HG03097 (cell line): ENCODE data around the gene DGCR8.

Experiments
- ATAC-seq: cut with Tn5 transposase; IDR thresholded peaks from one replicate; pipeline ENCODE4 v1.9.1; 2021; ENCODE audit not compliant: unreplicated experiment, low FRiP score

Gene DGCR8

DNA sequence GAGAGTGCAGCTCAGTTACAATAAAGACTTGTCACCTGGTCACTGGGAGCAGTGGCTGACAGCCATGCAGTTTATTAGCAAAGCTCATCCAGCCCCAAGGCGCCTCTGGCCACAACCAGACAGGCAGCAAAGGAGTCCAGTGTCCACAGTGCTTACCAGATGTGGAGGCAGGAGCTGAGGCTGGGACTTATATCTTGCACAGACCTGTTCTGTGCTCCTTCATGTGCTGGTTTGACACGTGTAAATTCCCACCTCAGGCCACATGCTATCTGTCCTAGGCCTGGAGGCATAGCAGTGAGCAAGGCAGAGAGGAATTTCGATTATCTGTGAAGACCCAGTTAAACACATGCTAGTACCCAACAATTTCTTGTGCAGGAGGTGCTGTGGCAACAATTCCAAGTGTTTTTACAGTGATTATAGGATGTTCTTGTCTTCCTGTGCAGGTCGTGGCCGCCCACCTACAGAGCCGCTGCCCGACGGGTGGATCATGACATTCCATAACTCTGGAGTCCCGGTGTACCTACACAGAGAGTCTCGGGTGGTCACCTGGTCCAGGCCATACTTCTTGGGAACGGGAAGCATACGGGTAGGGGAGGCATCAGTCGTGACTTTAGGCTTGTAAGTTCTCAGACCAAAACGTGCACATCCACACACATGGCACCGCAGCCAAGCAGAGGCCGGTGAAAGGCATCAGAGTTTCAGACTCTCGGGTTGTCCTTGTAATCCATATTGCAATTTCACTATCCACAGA lies 9.4 kb downstream of the DGCR8 start:
- no peak for ATAC-seq

DNA sequence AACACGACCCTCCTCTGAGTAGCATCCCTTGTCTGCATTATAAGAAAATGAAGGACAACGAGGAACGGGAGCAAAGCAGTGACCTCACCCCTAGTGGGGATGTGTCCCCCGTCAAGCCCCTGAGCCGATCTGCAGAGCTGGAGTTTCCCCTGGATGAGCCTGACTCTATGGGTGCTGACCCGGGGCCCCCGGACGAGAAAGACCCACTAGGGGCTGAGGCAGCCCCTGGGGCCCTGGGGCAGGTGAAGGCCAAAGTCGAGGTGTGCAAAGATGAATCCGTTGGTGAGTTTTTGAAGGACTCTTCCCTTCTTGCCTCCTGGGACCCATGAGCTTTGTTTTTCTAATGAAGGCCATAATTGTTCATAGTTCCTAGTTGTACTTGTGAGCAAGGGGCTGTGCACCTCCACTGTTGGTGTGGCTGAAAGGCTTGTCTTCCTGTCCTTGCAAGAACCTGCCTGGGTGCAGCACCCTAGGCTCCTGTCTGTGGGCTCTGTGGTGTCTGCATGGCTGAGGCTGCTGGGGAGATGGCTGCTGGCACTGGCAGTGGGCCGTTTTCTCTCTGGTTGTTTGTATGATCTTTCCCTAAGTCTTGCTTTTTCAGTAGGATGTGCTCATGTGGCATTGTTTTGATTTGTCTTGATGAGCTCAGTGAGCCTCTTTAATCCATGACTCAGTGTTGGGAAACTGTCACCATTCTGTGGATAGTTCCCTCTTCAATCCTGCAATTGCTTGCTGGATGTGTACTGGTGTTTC lies 10.1 kb downstream of the DGCR8 start:
- ATAC-seq, result no peak

DNA sequence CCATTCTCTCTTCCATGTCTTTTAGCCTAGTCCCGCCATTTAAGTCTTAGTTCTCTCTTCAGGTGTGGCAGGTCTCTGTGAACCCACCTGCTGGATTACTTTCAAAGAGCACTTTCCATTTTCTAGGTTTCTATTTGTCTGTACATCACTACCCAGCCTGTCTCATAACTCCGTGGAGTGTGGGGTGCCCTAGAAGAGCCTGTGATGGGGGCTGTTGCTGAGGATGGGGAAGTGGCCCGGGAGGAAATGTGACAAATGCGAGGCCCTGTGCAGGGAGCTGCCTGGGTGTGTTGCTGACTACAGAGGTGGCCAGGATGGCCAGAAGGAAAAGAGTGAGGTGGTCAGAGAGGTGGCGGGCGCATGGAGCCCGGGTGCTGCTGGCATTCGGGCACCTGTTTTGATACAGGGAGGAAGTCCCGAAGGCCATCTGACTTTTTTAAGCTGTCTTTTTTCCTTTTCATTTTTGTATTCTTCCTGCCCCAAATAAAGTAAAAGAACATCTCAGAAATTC lies 10.7 kb downstream of the DGCR8 start:
- no peak for ATAC-seq

DNA sequence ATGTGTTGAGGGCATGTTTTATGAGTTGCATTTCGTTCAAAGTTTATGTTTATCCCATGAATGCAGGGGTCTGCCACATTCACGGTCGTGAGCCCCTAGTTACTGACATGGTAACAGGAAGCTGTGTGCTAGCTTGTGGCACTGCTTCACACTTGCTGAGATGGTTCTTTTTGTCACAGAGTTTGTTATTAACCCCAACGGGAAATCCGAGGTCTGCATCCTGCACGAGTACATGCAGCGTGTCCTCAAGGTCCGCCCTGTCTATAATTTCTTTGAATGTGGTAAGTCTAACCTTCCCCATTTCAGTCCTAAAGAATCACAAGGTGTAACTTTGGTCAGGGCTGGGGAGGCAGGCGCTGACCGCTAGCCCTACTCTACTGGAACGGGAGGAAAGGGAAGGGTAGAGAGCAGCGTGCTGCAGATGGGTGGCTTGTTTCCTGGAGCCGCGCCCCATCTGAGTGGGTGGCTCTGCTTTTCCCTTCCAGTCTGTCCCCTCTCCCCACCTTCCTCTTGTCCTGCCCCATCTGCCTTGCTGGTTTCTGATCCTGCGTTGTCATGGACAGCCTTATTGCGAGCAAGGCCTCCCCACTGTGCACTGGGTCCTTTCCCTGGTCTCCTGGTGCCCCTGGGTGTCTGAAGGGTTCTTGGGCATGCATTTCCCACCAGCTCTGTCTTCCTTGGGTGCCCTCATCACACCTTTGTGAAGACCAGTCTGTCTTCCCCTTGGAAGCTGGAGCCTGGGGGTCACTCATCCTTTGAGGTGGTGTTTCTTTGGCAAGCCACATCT lies 11.8 kb downstream of the DGCR8 start:
- ATAC-seq, result no peak

DNA sequence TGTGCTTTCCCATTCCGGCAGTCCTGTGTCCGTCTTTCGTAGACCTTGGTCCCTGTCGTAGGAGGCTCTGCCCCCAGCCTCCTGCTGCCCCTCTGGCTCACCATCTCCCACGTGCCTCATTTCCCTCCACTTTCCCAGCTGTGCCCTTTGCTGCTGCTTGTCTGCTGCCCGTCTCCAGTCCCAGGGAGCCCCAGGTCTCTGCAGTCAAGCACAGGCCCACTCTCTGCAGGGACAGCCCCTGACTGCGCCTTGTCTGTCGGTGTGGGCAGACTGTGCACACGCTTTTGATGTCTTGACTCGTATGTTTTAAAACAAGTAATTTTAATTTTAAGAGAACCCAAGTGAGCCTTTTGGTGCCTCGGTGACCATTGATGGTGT lies 12.4 kb downstream of the DGCR8 start:
- no peak for ATAC-seq

DNA sequence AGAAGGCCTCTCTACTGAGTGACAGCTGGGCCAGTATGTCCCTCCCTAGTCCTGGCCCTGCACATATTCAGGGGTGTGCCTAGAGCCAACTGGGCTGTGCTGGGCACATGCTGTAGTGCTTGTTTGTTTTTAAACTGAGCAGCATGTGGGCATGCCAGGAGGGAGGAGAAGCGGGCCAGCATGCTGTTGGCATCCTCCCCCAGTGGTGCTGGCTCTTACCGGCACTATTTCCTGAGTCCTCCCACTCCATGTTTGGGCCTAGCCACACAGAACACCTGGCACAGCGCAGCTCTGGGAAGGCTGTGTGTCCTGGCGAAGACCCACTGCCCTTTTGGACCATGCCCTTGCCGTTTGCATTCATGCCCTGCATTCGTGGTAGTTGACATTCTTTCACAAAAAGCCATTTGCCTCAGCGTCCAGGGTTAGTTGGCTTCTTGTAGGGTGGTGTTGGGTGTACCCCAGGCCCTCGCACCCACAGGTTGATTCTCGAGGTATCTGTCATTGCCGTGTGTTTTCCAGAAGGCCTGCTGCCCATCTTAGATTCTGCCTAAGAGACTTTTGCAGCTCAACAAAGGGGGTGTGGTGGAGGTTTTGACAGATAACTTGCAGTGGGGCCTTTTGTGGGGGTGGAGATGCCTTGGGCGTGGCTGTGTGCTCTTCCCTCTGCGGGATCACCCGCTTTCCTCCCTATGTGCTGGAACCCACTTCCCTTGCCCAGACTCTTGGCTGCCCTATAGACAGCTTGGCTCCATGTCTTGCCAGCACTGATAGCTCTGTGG lies 13.6 kb downstream of the DGCR8 start:
- ATAC-seq, result no peak

DNA sequence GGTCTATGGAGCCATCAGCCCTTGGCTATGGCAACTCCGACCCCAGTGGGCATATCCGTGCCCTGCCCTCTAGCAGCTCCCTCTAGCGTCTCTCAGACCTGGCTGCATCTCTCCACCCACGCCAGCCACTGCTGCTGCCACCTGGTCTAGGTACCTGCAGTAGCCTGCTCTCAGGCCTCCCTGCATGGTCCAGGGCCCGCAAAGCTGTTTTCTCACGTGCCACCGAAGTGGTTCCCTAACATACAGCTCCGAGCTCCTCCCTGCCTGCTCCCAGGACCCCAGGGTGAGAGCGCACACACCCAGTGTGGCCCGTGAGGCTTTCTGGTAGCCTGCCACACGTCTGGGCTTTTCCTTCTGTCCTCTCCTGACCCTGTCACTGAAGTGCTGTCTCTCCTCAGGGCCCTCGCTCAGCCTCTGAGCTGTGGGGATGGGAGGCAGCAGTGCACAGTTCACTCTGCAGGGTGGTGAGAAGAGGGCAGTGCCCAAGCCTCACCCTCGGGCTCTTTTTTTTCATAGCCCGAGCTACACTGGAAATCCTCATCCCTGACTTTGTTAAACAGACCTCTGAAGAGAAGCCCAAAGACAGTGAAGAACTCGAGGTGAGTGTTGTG lies 14.3 kb downstream of the DGCR8 start:
- ATAC-seq, result no peak

DNA sequence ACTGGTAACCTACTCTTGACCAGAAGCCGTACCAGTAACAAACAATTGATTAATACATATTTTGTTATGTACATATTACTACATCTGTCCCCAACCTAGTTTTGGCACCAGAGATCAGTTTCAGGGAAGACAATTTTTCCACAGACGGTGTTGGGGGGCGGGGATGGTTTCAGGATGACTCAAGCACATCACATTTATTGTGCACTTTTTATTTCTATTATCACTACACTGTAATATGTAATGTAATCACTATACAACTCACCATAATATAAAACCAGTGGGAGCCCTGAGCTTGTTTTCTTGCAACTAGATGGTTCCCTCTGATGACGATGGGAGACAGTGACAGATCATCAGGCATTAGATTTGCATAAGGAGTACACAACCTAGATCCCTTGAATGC lies 15.5 kb downstream of the DGCR8 start:
- no peak for ATAC-seq

DNA sequence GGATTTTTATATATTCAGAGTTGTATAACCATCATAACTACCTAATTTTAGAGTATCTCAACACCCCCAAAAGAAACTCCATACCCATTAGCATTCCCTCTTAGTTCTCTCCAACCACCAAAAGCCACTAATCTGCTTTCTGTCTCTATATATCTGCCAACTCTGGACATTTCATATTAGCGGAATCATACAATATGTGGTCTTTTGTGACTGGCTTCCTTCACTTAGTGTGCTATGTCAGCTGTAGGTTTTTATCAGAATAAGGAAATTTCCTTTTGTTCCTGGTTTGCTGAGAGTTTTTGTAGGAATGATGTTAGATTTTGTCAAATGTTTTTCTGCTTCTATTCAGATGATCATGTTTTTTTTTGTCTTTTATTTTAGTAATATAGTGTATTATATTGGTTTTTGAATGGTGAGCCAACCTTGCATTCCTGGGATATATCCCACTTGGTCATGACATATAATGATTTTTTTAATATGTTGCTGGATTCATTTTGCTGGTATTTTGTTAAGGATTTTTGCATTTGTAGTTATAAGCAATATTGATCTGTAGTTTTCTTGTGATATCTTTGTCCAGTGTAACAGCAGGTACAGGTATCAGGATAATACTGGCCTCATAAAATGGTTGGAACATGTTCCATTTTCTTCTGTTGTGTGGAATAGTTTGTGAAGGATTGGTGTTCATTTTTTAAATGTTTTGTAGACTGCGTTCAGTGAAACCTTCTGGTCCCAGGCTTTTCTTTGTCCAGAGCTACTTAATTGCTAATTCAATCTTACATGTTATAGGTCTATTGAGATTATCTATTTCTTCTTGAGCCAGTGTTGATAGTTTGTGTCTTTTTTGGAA lies 16.8 kb downstream of the DGCR8 start:
- ATAC-seq, result no peak

DNA sequence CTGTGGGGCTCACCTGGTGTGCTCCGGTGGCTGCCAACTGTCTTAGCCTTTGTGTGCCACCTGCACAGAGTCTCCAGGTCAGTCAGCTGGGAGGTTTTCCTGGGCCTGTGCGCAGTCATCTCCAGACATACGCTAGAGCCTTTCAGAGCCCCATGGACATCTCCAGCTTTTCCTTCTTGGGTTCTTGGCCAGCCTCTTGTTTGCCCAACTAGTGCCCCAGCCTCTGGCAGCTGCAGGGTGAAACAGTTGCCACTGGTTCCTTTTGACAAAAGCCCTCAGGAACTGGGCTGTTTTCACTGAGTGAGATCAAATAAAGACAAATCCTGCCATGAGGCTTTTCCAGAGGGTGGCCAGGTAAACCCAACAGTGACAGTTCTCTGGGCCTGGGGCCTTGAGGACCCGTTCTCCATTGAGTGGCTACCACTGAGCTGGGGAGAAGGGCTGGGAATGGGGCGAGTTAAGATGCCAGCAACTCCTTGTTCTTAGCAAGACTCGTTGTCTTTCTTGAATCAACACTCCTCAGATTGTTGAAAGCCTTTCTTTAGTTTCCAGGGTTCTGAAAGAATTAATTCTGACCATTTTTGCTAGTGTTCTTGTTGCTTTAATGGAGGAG lies 19.2 kb downstream of the DGCR8 start:
- no peak for ATAC-seq

DNA sequence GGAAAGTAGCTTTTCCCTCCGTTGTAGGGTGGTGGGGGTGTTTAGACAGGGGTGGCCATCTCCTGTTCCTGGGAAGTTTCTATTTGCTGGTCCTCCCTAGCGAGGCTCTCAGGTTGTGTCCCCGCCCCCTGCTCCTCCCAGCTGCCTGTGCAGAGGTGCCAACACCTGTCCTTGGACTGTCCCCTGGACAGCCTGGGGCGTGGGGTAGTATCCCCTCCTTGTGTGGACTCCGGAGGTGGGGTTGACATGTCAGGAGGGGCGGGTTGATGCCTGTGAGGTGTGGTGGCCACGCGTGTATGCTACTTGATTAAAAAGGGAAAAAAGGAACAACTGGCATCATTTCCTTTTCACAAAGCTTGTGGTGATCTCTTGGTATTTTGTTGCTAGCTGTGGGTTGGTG lies 21.6 kb downstream of the DGCR8 start:
- no peak for ATAC-seq

DNA sequence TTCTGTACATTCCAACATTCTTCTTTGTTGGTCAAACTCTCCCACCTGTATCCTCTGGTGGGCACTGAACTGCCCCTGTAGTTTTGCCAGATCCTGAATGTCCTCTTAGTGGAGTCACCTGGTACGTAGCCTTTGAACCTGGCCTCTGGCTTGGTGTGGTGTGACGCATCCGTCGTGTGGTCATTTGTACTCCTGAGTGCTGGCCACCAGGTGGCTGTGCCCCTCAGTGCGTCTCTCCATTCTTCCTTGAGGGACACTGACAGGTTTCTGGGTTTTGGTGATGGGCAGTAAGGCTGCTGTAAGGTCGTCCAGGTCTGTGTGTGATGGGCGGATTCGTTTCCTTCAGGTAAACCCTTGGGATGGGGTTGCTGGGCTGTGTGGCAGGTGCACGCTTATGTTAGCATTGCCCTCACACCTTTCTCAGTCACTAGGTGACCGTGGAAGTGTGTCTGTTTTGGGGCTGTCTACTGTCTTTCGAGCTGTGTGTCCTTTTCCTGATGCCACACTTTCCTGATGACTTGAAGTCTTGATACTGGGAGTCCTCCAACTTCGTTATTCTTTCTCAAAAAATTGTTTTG lies 22.3 kb downstream of the DGCR8 start:
- ATAC-seq, result no peak

DNA sequence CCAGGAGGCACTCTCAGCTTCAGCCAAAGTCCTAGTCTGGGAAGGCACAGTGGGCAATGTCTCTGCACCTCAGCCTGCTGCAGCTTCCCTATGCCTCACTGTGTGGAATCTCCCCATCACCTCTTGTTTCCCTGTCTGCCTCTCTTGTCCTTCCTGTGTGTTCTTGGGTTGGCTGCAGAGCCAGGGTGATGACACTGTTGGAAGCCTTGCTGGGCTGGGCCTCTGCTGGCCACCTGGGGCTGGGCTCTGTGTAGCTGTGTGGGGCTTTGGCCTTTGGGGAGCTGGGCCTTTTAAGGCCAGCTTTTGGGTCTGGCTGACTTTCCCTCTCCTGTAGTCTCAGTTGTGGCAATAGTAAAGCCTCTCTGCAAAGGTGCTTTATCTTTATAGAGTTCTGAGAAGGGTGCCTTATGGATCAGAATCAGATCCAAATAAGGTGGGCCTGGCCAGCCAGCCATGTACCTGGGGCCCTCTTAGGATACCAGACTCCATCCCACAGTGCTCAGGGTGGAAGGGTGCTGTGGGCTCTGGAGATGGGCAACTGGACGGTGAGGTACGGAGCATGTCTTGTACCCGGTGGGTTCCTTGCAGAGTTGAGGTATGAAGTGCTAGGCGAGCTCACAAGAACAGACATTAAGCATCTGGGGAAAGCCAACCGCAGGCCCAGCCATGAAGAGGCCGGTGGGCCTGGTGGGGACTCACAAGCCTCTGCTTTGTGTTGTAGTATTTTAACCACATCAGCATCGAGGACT lies 25.6 kb downstream of the DGCR8 start:
- ATAC-seq, result no peak

DNA sequence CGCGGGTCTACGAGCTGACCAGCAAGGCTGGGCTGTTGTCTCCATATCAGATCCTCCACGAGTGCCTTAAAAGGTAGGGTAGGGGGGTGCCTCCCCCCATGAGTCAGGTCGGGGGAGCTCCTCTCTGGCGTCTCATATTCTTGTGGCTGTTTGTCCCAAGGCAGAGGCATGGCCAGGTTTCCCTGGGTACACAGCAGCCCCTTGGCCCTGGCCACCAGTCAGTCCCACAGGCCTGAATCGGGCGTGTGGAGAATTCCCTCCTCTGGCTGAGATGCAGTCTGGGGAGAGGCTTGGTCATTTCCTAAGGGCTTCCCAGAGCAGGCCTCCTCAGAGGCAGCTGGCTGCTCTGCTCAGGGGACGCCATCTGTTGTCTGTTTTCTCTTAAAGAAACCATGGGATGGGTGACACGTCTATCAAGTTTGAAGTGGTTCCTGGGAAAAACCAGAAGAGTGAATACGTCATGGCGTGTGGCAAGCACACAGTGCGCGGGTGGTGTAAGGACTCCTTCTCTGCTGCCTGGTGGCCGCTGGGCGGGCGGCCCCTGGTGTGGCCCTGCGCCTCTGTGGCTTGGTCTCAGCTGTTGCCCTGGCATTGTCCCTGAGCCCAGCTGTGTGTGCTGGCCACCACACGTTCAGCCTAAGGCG lies 26.3 kb downstream of the DGCR8 start:
- no peak for ATAC-seq

DNA sequence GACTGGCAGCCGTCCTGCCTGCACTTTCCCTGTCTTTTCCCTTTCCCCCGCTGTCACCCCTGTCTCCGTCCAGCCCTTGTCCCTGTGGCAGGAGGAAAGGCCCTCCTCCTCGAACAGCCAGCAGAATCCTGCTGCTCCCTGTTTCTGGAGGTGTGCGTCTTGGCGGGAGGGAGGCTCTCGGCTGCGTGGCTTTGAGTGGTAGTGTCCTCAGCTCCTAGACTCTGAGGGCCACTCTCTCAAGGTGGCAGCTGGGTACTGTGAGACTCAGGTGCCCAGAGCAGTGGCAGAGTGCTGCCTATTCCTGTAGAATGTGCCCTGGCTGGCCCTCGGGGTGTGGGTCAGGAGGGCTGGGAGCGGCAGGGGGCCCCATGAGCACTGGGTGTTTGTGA lies 26.8 kb downstream of the DGCR8 start:
- no peak for ATAC-seq

DNA sequence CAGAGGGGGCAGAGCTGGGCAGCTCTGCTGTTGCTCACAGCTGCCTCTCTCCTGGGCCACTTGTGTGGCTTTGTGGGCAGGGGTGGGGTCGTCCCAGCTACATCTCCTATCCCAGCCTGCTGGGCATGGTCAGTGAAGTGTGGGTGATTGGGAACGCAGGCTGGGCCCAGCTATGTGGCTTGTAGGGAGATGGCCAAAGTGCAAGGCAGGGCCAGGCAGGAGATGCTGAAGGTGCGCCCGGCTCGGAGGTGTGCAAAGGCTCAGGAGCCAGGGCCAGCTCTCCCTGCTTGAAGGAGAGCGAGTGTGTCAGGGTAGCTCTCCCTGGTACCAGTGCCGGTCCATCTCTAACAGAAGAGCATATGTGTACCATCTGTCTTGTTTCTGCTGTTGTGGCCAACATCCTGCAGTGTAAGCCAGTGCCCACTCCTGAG lies 27.4 kb downstream of the DGCR8 start:
- ATAC-seq, result no peak
